ENCODE measurements around the gene JCHAIN.

The JCHAIN gene

DNA sequence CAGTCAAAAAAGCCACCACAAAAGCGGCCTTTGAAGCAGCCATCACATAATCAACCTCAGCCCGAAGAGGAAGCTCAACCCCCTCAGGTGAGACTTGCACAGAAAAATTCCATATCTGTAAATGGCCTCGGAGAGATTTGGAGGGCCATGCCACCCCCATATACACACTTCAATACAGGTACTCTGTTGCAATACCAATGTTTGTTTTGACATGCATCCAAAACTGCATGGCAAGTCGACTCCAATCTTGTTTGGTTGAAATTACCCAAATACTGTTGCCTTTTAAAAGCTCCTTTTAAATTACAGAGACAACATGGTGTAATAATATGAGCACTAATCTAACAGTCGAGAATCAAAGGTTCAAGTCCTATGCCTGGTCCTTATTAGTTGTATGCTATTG is 31.8 kb downstream of the JCHAIN start:
- no peak for DNase-seq

DNA sequence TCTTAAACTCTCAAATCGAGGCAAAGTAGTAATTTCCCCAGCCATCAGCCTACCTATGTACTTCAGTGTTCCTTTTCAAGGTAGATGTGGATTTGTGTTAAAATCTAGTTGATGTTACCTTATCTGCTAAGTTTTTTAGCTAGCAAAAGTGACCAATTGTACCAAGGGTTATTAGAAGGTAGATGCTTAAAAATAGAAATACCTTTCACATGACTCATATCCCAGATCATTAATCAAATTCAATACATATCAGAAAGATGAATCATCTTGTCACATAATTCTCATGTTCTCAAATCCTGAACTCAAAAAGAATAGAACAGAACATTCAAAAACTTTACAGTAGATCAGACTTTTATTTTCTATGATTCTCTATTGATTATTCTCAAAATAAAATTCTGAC is 34.3 kb downstream of the JCHAIN start:
- DNase-seq = no peak

DNA sequence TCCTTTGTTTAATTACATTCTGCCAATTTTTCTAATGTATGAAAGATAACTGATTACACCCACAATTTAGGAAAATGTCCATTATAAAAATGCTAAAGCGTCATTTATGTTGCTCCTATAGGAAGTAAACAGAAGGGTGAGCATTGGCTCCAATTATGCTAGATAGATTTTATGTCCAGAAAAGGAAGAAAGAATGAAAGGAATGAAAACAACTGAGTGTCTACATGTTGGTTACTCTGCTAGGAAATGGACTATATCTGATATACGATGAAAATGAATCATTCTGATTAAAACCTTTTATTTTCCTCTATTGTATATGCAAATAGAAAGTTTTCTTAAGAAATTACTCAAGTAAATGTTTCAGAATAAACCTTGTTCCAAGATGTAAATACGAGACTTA is 36.1 kb downstream of the JCHAIN start:
- DNase-seq = no peak

DNA sequence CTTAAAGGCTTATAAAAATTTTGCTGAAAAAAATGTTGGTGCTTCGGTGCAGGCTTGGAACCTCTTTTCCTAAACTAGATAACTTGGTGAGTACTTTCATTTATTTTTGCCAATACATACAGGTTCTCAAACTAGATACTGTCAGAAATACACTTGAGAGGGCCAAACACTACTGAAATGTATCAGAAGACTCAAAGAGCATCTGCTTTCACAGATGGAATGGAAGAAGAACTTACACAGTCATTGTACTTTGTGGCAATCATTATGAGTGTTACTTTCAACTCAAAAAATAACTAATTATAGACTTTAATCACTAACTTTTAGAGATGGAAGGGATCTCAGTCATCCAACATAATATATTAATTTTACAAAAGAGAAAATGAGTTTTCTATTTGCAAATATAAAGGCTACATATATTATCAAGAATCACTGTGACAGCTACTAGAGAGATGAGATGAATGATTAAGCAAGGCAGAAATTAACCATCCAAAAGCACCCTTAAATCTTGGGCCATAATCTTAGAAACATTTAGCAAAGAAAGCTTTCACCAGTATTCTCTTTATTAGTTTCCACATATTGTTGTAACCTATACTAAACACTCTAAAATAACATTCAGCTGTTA is 36.7 kb downstream of the JCHAIN start:
- DNase-seq = no peak

DNA sequence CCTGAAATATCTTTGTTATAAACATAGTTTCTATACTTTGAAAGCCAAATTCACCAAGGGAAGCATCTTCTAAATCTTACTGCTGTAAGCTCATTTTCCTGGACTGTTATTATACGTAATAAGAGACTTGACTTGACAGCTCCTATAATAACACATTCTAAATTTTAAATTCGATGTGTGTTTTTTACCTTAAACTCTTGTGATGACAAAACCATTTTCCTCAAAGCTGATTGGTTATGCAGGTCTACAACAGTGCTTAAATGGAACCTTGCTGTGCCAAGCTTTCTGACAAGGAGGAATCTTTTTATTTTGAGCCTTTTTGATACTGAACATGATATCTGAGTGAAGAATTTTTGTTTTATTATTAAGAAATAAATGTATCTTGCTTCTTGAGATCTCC is 37.9 kb downstream of the JCHAIN start, which contains the start of gene ENAM:
TSS of gene ENAM (plus strand) at position 301 of the 400 bp plus-strand sequence. CDS start 757 bp downstream, outside the sequence.
- no peak for DNase-seq

DNA sequence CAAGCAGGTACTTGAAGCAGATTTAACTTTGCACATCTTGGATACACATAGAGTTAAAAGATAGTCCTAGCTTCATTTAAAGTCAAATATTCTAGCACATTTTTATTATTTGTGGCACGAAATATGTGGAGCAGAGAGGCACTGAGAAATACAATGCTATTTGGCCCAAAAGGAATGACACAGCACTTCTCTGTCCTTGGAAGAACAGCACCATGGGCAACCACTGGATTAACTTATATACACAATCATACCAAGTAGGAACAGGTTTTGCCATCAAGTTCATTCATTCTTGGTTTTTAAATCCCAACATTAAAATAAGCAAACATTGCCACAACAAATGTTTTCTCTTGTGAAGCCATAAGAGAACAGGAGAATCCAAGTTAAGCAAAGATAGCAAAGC is 38.7 kb downstream of the JCHAIN start:
- no peak for DNase-seq

DNA sequence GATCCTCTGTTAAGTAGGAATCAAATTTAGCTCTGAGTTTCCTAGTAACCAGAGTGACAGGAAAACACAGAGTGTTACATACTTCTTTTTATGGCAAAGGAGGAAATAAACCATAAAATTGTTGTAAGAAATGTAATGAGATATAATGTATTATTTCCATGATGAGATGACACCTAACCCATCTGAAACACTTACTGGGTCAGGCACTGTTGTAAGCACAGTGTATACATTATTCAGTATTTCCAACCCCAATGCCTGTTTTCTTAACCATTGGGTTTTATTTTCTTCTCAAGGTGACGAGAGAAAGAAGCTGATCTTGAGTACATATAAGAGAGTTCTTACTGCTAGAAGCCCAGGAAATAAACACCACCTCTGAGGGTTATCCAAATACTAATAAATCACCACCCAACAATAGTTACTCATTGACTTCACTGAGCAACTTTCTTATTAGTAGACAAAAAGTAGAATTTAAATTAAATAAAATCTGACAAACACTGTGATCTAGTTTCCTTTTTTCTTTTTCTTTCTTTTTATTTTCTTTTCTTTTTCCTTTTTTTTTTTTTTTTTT is 42.0 kb downstream of the JCHAIN start:
- no peak for DNase-seq

DNA sequence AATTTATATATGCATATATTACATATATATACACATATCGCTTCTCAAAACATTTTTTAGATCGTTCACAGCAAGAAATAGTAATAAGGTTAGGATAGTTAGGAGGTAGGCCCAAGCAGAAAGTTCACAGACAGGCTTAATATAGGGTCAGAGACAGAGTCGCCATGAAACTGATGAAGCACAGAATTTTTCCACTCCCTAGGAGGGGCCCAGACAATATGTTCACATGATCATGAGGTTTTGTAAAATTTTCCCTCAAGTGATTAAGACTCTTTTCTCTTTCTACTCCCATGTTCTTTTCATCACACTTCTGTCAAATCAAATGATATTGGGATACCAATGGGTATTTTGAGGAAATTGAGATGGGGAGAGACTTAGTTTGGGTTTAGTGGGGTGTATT is 43.0 kb downstream of the JCHAIN start:
- no peak for DNase-seq

DNA sequence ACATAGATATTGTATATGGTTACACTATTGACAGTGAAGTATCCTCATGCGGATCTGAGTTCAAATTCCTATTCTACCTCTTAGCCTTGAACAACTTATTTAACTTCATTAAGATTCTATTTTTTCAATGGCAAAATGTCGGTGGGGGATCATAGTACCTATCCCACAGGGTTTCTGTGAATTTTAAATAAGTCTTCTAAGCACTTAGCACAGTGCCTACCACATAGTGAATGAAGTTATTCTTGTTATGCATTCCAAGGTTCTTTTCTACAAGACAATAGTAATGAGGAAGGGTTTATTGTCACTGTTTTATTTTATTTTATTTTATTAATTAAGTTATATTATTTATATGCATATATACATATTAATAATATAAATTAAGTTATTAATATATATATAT is 46.5 kb downstream of the JCHAIN start:
- no peak for DNase-seq

DNA sequence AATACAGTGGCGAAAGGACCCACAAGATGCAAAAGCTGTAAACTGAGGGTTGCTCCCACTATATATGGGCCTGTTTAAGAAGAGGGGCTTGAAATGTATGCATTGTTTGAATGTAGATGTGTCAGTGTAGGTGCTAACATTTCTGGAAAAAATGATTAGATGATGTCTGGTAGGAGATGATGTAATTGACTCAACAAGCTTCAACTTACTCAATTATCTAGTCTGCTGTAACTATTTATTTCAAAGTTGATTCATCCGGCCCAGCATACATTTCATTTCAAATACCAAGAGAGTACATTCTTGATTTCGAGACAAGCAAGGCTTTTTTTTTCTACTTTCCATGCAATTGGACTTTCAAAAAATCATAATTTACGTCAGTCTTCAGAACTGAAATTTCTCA is 47.0 kb downstream of the JCHAIN start:
- DNase-seq = no peak

DNA sequence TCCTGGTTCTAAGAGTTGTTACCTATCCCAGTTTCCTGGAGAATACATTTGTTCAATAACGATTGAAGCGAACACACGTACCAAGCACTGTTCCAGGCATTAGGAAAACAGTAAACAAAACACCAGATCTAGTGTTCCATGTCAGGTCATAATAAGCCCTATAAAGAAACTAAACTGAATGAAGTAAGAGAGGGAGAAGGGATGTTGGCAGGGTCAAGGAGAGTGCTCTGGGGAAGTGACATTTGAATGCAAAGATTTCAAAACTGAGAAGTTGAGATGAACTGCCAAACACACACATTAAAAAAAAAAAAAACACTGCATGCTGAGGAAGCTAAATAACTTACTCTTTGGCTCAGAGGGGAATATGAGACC is 52.1 kb downstream of the JCHAIN start:
- DNase-seq = peak; percentile 29 to 31

DNA sequence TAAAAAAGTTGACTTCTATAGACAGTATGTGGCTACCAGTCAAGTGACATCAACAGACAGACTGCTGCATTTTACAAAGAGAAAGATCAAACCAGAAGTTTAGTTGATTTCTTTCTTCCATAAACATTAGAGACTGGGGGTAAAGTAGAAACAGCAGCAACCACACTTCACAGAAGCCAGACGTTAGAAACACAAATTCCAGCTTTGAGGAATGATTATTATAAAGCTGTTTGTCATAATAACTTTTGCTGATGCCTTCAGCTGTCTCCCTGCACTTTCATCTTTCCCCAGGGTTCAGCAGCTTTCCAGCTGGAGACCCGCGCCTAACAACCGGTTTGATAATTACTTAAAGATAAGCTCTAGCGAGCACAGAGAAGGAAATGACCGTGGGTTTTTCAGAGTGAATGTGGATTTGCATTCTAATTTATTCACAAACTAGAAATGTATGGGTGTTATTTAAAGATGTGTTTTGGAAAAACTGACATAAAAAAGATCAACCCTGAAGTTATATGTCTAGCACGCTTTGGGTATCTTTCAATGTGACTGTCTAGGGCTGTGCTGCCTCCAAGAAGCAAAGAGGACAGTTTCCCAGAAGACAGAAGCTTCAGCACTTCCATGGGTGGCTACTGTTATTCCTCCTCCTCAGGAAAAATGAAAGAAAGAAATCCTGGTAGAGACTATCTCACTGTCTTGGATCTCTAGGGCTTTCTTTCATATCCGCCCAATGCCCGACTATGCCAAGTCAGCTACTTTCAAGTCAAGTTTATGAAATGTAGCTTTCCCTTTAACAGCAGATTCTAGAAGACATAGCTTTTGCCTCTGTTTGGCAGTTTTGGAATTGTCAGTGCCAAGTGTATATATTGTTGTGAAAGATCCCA is 52.8 kb downstream of the JCHAIN start:
- no peak for DNase-seq

DNA sequence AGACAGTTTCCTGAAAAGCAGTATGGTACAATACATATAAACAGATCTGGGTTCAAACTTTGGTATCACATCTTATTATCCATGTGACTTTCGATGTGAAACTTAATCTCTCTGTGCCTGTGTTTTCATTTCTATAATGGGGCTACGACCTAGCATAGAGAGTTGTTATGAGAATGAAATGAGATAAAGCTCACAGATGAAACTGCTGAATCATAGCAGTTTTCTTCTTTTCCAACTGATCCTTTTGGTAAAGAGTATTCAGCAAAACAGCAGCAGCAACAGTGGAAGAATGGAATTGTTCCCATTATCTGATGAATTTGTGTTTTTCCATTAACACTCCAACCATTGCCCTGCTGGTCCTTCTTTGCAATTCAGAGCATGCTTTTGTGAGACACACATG is 58.0 kb downstream of the JCHAIN start:
- DNase-seq = no peak

DNA sequence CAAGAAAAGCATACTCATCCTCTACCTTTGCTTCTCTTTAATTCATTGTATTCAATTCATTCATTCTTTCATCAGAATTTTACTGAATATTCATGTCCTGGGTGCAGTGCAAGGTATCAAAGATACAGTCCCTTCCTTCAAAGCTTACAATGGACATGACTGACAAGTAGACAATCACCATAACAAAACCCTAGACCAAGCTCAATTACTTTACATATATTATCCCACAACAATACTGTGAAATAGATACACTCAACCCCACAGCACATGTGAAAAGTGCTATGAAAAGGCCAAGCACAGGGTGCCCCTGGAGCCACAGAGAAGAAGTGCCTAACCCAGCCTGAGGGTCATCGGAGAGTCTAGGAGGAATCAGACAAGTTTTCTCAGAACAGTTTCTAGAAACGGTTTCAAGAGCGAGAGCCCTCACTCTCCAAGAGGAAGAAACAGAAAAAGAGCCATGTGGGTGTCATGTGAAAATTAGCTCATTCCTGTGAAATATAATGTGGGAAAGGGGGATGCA is 58.9 kb downstream of the JCHAIN start:
- peak in 1 of 2 donors; percentile 15 for DNase-seq

DNA sequence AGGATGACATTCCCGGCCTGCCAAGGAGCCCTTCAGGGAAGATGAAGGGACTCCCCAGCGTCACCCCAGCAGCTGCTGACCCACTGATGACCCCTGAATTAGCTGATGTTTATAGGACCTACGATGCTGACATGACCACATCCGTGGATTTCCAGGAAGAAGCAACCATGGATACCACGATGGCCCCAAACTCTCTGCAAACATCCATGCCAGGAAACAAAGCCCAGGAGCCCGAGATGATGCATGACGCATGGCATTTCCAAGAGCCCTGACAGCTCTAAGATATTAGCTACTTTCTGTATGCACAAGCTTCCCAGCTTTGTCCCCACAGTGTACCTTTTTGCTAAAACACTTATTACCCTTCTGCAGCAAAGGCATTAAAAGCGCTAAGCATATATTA is 59.8 kb downstream of the JCHAIN start:
- DNase-seq = no peak

All from inflammatory macrophage treated with lipopolysaccharide for 1 hour (primary cell).